ENCODE results near the gene MAD1L1. TPM values are rescaled to one million over a fixed set of nuclear protein-coding genes. Genes with fewer than 3 reads are reported as not detected.

The MAD1L1 gene
- total and polyA plus RNA-seq, 11 donors = 11.1 to 29.7 (median 20.9) TPM

DNA sequence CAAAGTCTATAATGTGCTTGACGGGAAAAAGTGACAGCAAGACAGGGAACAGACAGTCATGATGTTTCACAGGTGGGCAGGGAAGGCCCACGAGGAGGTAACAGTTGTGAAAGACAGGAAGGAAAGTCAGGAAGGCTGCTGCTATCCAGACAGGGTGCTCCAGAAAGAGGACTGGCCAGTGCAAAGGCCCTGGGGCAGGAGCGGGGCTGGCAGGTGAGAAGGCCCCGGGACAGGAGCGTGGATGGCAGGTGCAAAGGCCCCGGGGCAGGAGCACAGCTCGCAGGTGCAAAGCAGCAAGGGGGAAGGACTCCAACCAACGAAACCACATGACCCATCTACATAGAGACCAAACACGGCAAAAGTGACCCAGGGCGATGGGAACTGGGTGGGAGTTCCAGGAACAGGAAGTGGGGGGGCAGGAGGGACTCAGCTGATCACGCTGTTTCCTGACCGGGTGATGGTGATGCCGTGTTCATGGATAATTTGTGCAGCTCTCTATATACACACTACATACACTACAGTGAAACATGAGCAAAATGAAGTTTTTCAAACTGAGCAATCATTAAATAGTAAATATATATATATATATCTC lies 138.2 kb downstream of the MAD1L1 start:
- H3K4me3 ChIP-seq = no peak overlapping the region
- H3K27me3 ChIP-seq = no peaks in the 10 kb centered on the region
- DNase-seq (no peak), ATAC-seq (no peak)
- intact Hi-C loops (cut with DNase I) = no loop called here
- WGBS, 4 donors = 86 to 91% (median 89%) methylated on average over 13 of the region's 13 CpGs
- H3K9me3 ChIP-seq = no peaks in the 10 kb centered on the region
- H3K4me1 ChIP-seq = peaks cover 0 to 2% (median 0%) of the 10 kb centered on the region in 12 donors
- no peak for TF ChIP-seq POLR2A (IDR thresholded peaks at IDR 0.05)
- TF ChIP-seq, protein P1, sequence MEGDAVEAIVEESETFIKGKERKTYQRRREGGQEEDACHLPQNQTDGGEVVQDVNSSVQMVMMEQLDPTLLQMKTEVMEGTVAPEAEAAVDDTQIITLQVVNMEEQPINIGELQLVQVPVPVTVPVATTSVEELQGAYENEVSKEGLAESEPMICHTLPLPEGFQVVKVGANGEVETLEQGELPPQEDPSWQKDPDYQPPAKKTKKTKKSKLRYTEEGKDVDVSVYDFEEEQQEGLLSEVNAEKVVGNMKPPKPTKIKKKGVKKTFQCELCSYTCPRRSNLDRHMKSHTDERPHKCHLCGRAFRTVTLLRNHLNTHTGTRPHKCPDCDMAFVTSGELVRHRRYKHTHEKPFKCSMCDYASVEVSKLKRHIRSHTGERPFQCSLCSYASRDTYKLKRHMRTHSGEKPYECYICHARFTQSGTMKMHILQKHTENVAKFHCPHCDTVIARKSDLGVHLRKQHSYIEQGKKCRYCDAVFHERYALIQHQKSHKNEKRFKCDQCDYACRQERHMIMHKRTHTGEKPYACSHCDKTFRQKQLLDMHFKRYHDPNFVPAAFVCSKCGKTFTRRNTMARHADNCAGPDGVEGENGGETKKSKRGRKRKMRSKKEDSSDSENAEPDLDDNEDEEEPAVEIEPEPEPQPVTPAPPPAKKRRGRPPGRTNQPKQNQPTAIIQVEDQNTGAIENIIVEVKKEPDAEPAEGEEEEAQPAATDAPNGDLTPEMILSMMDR (IDR thresholded peaks at IDR 0.05) = no peak
- H3K27ac ChIP-seq = no peak overlapping the region
- H3K36me3 ChIP-seq = no peaks in the 10 kb centered on the region

GRCh38 chr7:2093843-2094220 lies 138.9 kb downstream of the MAD1L1 start:
- Histone ChIP-seq H3K27ac (no peak overlapping the region), H3K36me3 (no peaks in the 10 kb centered on the region), H3K27me3 (no peaks in the 10 kb centered on the region), H3K4me1 (no peaks in the 10 kb centered on the region), H3K4me3 (no peak overlapping the region), H3K9me3 (no peaks in the 10 kb centered on the region)
- DNase-seq (no peak), ATAC-seq (no peak)
- WGBS, 4 donors = 93 to 96% (median 94%) methylated on average over 10 to 13 of the region's 13 CpGs
- intact Hi-C loops (cut with DNase I) = no loop called here
- no peak for TF ChIP-seq POLR2A (IDR thresholded peaks at IDR 0.05)
- TF ChIP-seq, protein P1 (IDR thresholded peaks at IDR 0.05) = no peak

GRCh38 chr7:2093215-2093842 lies 139.4 kb downstream of the MAD1L1 start:
- H3K4me1 ChIP-seq = no peaks in the 10 kb centered on the region
- H3K4me3 ChIP-seq = no peak overlapping the region
- no peaks in the 10 kb centered on the region for H3K27me3 ChIP-seq
- no peaks in the 10 kb centered on the region for H3K9me3 ChIP-seq
- no peak overlapping the region for H3K27ac ChIP-seq
- WGBS, 4 donors = 89 to 92% (median 91%) methylated on average over 15 of the region's 15 CpGs
- no peaks in the 10 kb centered on the region for H3K36me3 ChIP-seq
- DNase-seq (no peak), ATAC-seq (no peak)
- intact Hi-C loops (cut with DNase I) = no loop called here
- TF ChIP-seq, protein P1 (IDR thresholded peaks at IDR 0.05) = no peak
- no peak for TF ChIP-seq POLR2A (IDR thresholded peaks at IDR 0.05)

DNA sequence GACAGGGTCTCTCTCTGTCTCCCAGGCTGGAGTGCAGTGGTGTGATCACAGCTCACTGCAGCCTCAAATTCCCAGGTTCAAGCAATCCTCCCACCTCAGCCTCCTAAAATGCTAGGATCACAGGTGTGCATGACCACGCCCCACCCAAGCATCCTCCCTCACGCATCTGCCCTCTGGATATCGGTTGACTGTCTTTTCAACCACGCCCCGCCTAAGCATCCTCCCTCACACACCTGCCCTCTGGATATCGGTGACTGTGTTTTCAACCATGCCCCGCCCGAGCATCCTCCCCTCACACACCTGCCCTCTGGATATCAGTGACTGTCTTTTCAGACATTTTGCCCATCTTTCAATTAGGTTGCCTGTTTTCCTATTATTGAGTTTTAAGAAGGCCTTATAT lies 140.5 kb downstream of the MAD1L1 start:
- no peak for DNase-seq
- Histone ChIP-seq H3K4me3 (no peak overlapping the region), H3K36me3 (no peaks in the 10 kb centered on the region), H3K27me3 (no peaks in the 10 kb centered on the region), H3K27ac (no peak overlapping the region), H3K4me1 (no peaks in the 10 kb centered on the region), H3K9me3 (no peaks in the 10 kb centered on the region)
- no peak for ATAC-seq
- TF ChIP-seq POLR2A (IDR thresholded peaks at IDR 0.05) = no peak
- TF ChIP-seq, protein P1 (IDR thresholded peaks at IDR 0.05) = no peak
- intact Hi-C loops (cut with DNase I) = no loop called here
- 93 to 97% (median 96%) methylated on average over 8 of the region's 8 CpGs for WGBS, 4 donors
